NT2/D1 (cell line): ENCODE results near the gene IRX3.

ENCODE experiments used
- SUZ12 ChIP-seq: IDR thresholded peaks from 2 replicates; pipeline ENCODE4 v1.6.1; 2011; ENCODE audit not compliant: insufficient read length, insufficient read depth; ENCODE audit errors: extremely low read depth
- YY1 ChIP-seq: IDR thresholded peaks from 2 replicates; pipeline ENCODE4 v1.6.1; 2011; ENCODE audit not compliant: insufficient read length, insufficient read depth
- ZNF274 ChIP-seq: IDR thresholded peaks from 2 replicates; pipeline ENCODE4 v1.6.1; 2011; ENCODE audit warnings: mild to moderate bottlenecking, low read depth, low read length

GRCh38 chr16:54266363-54266955 lies 20.1 kb downstream of the IRX3 start:
- TF ChIP-seq ZNF274 (no peak), YY1 (no peak), SUZ12 (no peak)
